DOHH2 (cell line): ENCODE measurements around the gene FBXL17.

ENCODE experiments used
- H3F3A ChIP-seq: fragments of 200-600 bp; sonication (generic), shearing (Covaris generic); 2 replicates; pipeline ENCODE4 v1.6.0; 2016; ENCODE audit warnings: antibody characterized with exemption, mild to moderate bottlenecking; ENCODE audit not compliant: control insufficient read depth, insufficient read depth
- H3K27ac ChIP-seq: fragments of 200-600 bp; sonication (generic); 2 replicates; pipeline ENCODE4 v1.5.1; 2014; ENCODE audit warnings: low read depth, mild to moderate bottlenecking, low read length, moderate library complexity
- H3K27me3 ChIP-seq: fragments of 200-600 bp; sonication (generic); 2 replicates; pipeline ENCODE4 v1.6.1; 2014; ENCODE audit warnings: mild to moderate bottlenecking, low read length, mixed read lengths; ENCODE audit not compliant: control insufficient read depth
- H3K36me3 ChIP-seq: fragments of 200-600 bp; sonication (generic); 2 replicates; pipeline ENCODE4 v1.6.1; 2014; ENCODE audit warnings: mild to moderate bottlenecking, low read length, moderate library complexity, mixed read lengths; ENCODE audit not compliant: control insufficient read depth
- H3K4me1 ChIP-seq: fragments of 200-600 bp; sonication (generic); 2 replicates; pipeline ENCODE4 v1.6.1; 2014; ENCODE audit warnings: mild to moderate bottlenecking, low read length, mixed read lengths; ENCODE audit not compliant: control insufficient read depth
- H3K4me2 ChIP-seq: fragments of 200-600 bp; sonication (generic); 2 replicates; pipeline ENCODE4 v1.6.0; 2014; ENCODE audit warnings: mild to moderate bottlenecking, low read length, moderate library complexity
- H3K4me3 ChIP-seq: fragments of 200-600 bp; sonication (generic); 2 replicates; pipeline ENCODE4 v1.5.1; 2014; ENCODE audit warnings: mild to moderate bottlenecking, low read length, mixed read lengths
- H3K79me2 ChIP-seq: fragments of 200-600 bp; sonication (generic); 2 replicates; pipeline ENCODE4 v1.6.1; 2014; ENCODE audit warnings: mild to moderate bottlenecking, low read length, mixed read lengths; ENCODE audit not compliant: control insufficient read depth
- H3K9me2 ChIP-seq: fragments of 200-600 bp; sonication (generic); replicated peaks from 2 replicates; pipeline ENCODE4 v1.6.1; 2014; ENCODE audit warnings: mild to moderate bottlenecking, low read length, mixed read lengths; ENCODE audit not compliant: control insufficient read depth
- H3K9me3 ChIP-seq: fragments of 200-600 bp; sonication (generic); 2 replicates; pipeline ENCODE4 v1.6.1; 2014; ENCODE audit warnings: antibody characterized with exemption, low read length, mixed read lengths; ENCODE audit not compliant: control insufficient read depth, insufficient read depth
- H4K20me1 ChIP-seq: fragments of 200-600 bp; sonication (generic); 2 replicates; pipeline ENCODE4 v1.6.0; 2014; ENCODE audit warnings: low read depth, mild to moderate bottlenecking, antibody characterized with exemption, low read length, moderate library complexity; ENCODE audit not compliant: control insufficient read depth, insufficient read depth
- CTCF ChIP-seq: fragments of 200-600 bp; sonication (generic); IDR thresholded peaks from one replicate; pipeline ENCODE4 v1.5.1; 2014; ENCODE audit warnings: antibody characterized with exemption, mild to moderate bottlenecking, low read depth, low read length; ENCODE audit not compliant: poor library complexity, severe bottlenecking
- EZH2phosphoT487 ChIP-seq: fragments of 200-600 bp; sonication (generic); IDR thresholded peaks from 2 replicates; pipeline ENCODE4 v1.6.1; 2017; ENCODE audit warnings: borderline replicate concordance, mild to moderate bottlenecking, antibody characterized with exemption, low read length, moderate library complexity, mixed read lengths

Gene FBXL17

GRCh38 chr5:107900721-107901120, 481.2 kb downstream of the FBXL17 start:
- H3K4me3 ChIP-seq, result no peak overlapping the region
- H3K4me2 ChIP-seq, result no peak overlapping the region
- TF ChIP-seq EZH2phosphoT487 (no peak), CTCF (no peak)
- H3K79me2 ChIP-seq, result no peaks in the 10 kb centered on the region
- H3K36me3 ChIP-seq, result no peaks in the 10 kb centered on the region
- H3K9me2 ChIP-seq, result no peaks in the 10 kb centered on the region
- no peaks in the 10 kb centered on the region for H3K4me1 ChIP-seq
- no peak overlapping the region for H3K27ac ChIP-seq
- H3F3A ChIP-seq, result no peaks in the 10 kb centered on the region
- H4K20me1 ChIP-seq, result no peaks in the 10 kb centered on the region
- no peaks in the 10 kb centered on the region for H3K9me3 ChIP-seq
- no peaks in the 10 kb centered on the region for H3K27me3 ChIP-seq

- H3K79me2 ChIP-seq, result no peaks in the 10 kb centered on the region
- no peaks in the 10 kb centered on the region for H3K27me3 ChIP-seq
- H3K27ac ChIP-seq, result no peak overlapping the region
- H3K9me3 ChIP-seq, result no peaks in the 10 kb centered on the region
- no peaks in the 10 kb centered on the region for H4K20me1 ChIP-seq
- no peak for TF ChIP-seq EZH2phosphoT487
- TF ChIP-seq CTCF, result no peak
- no peak overlapping the region for H3K4me3 ChIP-seq
- no peaks in the 10 kb centered on the region for H3K9me2 ChIP-seq
- H3K36me3 ChIP-seq, result no peaks in the 10 kb centered on the region
- H3K4me1 ChIP-seq, result no peaks in the 10 kb centered on the region
- no peaks in the 10 kb centered on the region for H3F3A ChIP-seq
- H3K4me2 ChIP-seq, result no peak overlapping the region
Measured at GRCh38 chr5:107894361-107894760, 487.5 kb downstream of the FBXL17 start.

GRCh38 chr5:107893642-107894041, 488.3 kb downstream of the FBXL17 start:
- TF ChIP-seq EZH2phosphoT487, result no peak
- no peak for TF ChIP-seq CTCF
- Histone ChIP-seq H3K9me3 (no peaks in the 10 kb centered on the region), H3F3A (no peaks in the 10 kb centered on the region), H3K27me3 (no peaks in the 10 kb centered on the region), H3K36me3 (no peaks in the 10 kb centered on the region), H3K79me2 (no peaks in the 10 kb centered on the region), H3K4me3 (no peak overlapping the region), H3K4me1 (no peaks in the 10 kb centered on the region), H3K27ac (no peak overlapping the region), H3K4me2 (no peak overlapping the region), H4K20me1 (no peaks in the 10 kb centered on the region), H3K9me2 (no peaks in the 10 kb centered on the region)

GRCh38 chr5:107889387-107889786, 492.5 kb downstream of the FBXL17 start:
- Histone ChIP-seq H3K9me3 (no peaks in the 10 kb centered on the region), H3K4me1 (no peaks in the 10 kb centered on the region), H3K4me3 (no peak overlapping the region), H3K4me2 (no peak overlapping the region), H3K9me2 (no peaks in the 10 kb centered on the region), H3K79me2 (no peaks in the 10 kb centered on the region), H3F3A (no peaks in the 10 kb centered on the region), H3K36me3 (no peaks in the 10 kb centered on the region), H3K27ac (no peak overlapping the region), H4K20me1 (no peaks in the 10 kb centered on the region), H3K27me3 (no peaks in the 10 kb centered on the region)
- TF ChIP-seq EZH2phosphoT487 (no peak), CTCF (no peak)
